NCI-H748 treated with DMSO at 0.1 percent for 48 hours (cell line): ENCODE measurements around the gene BRAF.
"Not testable (repeated sequence)": the region's sequence is repeated elsewhere in the genome, so short reads cannot be mapped to it uniquely, and the experiment has no call there.

ENCODE experiments used
- DNase-seq: peaks from one replicate; lab custom pipeline; 2025; lab: John Stamatoyannopoulos, UW

Gene BRAF

DNA sequence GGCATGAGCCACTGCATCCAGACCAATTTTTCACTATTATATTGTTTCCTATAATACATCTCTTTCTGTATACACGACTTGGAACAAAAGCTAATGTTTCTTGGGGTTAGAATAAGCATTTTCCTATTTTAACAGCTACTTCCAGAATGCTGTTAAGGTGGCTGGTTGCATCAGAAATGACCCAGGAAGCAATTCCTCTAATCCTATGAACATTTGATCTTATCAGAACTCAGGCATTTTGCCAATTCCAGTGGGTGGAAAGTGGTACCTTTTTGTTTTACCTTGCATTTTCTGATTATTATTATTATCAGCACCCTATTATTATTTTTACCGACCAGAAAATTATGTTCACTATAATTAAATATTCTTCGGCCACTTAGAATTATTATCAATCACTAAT is 154.9 kb downstream of the BRAF start:
- no peak for DNase-seq

DNA sequence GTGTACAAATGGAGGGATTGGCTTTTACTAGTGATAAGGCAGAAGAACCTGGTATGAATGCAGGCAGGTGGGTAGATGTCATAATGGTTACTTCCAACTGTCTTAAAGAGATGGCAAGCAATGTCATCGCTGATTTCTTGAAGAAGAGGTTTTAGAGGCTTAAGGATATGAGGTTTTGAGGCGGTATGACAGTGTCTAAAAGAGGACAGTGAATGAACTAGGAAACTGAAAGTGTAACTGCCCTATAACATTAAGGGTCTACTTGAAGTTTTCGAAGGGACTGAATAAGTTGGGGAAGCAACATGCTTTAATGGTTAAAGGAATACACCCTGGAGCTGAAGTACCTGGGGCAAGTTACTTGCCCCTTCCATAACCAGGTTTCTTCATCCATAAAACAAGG is 157.3 kb downstream of the BRAF start:
- DNase-seq = no peak

DNA sequence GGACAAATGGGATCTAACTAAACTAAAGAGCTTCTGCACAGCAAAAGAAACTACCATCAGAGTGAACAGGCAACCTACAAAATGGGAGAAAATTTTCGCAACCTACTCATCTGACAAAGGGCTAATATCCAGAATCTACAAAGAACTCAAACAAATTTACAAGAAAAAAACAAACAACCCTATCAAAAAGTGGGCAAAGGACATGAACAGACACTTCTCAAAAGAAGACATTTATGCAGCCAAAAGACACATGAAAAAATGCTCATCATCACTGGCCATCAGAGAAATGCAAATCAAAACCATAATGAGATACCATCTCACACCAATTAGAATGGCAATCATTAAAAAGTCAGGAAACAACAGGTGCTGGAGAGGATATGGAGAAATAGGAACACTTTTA is 159.3 kb downstream of the BRAF start:
- DNase-seq = not testable (repeated sequence)

DNA sequence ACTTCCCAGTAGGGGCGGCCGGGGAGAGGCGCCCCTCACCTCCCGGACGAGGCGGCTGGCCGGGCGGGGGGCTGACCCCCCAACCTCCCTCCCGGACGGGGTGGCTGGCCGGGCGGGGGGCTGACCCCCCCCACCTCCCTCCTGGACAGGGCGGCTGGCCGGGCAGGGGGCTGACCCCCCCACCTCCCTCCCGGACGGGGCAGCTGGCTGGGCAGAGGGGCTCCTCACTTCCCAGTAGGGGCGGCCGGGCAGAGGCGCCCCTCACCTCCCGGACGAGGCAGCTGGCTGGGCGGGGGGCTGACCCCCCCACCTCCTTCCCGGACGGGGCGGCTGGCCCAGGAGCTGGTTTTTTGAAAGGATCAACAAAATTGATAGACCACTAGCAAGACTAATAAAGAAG is 161.6 kb downstream of the BRAF start:
- not testable (repeated sequence) for DNase-seq

DNA sequence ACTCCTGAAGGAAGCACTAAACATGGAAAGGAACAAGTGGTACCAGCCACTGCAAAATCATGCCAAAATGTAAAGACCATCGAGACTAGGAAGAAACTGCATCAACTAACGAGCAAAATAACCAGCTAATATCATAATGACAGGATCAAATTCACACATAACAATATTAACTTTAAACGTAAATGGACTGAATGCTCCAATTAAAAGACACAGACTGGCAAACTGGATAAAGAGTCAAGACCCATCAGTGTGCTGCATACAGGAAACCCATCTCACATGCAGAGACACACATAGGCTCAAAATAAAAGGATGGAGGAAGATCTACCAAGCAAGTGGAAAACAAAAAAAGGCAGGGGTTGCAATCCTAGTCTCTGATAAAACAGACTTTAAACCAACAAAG is 163.4 kb downstream of the BRAF start:
- DNase-seq = not testable (repeated sequence)

DNA sequence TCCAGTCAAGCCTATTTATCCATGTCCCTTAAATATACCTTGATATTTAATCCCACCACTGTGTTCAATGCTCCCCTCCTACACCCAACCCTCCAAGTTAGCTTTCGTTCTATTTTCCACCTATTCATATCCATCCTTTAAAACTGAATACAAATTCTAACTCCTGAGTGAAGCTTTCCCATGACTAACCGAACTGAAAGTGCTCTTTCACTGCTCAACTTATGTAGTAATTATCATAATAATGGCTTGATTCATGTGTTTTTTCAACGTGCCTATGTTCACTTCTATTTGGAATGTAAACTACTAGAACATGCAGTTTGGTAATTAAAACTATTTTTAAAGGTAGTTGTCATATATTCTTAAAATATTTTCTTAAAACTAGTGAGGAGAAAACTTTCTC is 170.2 kb downstream of the BRAF start:
- DNase-seq = no peak

DNA sequence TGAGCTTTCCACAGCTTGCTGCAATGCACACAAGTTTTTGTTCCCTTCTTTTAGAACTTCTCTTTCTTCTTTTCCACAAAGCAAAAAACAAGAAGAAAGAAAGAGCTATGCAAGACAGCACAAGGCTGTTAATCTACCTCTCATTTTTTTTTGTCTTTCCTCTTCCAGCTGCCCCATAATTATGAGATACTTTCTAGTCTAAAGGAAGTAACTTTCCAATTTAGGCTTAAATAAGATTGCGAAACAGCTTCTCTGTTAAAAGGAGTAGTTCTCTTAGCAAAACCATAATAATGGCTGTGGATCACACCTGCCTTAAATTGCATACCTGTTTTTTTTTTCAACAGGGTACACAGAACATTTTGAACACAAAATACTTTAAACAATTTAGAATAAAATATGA is 172.2 kb downstream of the BRAF start:
- no peak for DNase-seq

DNA sequence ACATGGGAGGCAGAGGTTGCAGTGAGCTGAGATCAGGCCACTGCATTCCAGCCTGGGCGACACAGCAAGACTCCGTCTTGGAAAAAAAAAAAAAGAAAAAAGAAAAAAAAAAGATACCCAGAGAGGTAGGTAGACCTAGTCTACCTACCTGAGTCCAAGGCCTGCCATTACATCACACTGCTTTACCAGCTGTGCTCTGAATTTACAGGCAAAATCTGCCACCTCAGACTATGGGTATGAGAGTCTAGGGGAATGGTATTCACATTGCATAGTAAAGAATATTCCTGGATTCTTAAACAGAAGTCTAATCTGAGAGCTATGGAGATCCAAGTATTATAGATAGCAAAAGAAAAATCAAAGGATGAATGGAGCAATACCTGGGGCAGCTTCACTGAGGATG is 178.0 kb downstream of the BRAF start:
- no peak for DNase-seq

DNA sequence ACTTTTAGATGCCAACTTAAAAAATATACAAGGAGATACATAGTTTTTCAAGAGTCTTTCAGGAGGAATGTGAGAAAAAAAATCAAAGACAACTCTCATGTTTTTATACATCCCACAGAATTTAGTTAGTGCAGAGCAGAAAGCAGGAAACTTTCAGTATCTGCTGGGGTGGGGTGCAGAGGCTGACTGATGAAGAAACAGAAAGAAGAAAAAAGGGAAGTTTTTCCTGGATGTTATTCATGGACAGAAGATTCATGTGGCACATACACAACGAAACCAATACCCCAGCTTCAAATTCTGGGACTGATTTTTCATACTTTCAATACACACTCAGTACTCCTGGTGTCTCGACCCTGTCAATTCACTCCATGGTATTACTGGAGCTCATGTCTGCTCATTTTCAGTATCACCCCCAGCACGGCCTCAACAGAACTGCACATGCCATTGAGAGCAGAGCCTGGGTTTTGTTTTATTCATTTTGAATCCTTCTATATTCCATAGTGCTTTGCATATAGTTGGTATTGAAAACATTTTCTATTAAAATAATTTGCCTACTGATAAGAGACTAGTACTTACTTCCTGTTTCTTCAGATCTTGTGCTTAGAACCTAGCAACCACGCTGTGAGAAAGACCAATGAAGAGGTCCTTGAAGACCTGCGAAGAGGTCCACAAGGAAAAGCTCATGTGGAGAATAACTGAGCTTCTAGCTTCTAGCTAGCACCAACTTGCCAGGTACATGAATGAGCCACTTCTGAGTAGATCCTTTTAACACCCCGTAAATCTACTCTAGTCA is 179.3 kb downstream of the BRAF start:
- no peak for DNase-seq

DNA sequence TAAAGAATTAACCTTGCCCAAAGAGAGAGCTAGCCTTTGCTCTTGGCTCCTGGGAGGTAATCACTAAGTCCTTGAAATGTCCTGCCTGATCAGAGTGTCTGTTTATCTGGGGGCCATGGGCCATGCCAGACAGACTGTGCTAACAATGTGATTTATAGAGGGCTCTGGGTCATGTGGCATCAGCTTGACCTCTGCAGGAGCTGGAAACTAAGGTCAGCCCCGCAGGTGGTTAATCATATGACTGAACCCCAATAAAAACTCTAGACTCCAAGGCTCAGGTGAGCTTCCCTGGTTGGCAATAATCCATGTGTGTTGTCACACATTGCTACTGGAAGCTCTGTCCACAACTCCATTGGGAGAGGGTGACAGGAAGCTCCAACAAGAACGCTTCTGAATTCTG is 180.7 kb downstream of the BRAF start:
- no peak for DNase-seq

DNA sequence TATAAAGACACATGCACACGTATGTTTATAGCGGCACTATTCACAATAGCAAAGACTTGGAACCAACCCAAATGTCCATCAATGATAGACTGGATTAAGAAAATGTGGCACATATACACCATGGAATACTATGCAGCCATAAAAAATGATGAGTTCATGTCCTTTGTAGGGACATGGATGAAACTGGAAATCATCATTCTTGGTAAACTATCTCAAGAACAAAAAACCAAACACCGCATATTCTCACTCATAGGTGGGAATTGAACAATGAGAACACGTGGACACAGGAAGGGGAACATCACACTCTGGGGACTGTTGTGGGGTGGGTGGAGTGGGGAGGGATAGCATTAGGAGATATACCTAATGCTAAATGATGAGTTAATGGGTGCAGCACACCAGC is 181.5 kb downstream of the BRAF start:
- DNase-seq = not testable (repeated sequence)

DNA sequence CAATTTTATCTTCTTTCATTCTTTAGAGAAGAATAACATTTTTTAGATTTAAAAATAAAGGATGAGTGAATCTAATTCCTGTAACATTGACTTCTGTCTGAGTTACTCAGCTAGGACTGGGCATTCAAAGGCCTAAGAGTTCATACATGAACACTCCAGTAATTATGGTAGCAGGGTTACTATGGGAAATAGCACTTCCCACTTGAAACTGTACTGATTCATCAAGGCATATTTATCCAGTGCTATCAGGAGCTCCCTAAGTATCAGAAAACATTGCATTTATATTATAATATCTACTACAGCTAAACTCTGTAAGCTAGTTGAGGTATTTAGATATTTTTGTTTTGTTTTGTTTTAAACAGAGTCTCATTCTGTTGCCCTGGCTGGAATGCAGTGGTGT is 186.4 kb downstream of the BRAF start:
- no peak for DNase-seq

DNA sequence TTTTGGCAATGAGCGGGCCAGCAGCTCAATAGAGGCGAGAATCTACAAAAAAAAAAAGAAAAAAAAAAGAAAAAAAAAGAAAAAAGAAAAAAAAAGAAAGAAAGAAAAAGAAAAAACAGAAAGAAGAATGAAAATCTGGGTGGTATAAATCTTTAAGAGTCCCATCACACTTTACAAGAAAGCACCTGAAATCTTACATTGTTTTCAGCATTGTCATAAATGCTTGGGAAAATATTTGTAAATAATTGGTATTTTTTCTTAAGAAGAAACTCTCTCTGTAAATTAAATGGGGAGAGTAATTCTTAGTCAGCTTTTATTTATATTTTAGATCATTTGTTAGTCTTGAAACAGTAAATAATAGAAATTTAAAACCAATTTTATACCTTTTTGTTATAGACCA is 190.0 kb downstream of the BRAF start:
- no peak for DNase-seq

DNA sequence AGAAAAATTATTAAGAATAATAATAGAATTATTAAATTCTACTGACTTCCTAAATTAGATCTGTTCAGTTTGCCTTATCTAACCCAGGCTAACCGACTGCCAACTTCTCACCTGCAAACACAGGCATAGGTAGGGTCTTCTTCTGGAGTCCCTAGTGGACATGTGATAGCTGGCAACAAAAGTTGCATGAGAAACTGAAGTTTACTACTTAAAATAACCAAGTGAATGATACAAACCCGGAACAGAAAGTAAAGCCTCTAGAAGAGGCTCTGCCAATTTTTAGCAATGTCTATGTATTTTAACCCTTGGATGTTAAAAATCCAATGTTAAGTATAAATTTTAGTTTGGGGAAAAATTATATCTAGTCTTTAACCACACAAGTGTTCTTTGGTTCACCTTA is 190.6 kb downstream of the BRAF start:
- no peak for DNase-seq

DNA sequence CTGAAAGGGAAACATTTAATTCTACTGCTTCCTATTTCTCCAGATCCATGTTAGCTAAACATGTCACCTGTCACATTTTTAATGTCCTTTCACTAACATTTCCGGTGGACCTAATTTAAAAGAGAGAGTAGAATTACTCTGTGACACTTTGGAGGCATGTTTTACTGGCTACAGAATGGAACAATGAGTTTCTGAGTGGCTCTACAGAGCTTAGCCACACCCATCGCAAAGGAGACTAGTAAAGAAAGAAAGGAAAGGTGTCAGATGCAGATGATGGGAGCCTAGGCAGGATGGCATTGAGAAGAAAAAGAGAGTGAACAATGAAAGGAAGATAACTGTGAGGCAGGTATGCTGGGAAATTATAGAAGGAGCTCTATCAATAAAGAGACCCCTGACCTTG is 192.3 kb downstream of the BRAF start:
- peak; percentile 40 for DNase-seq

DNA sequence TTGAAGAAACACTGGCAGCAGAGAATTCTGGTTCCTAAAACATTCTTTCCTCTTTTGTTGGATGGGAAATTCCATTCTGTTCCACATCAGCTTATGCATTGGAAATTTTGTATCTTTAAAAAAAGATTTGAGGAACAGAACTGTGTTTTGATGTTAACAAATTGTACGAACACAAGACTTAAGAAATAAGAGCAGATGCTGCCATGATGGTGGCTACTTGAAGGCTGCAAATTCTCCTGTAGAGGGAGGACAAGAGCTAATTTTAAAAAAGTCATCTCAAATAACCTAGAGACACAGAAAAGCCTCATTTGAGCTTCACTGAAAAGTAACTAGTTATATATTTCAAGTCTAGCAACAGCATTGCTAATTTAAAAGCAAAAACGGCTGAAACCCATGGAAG is 198.4 kb downstream of the BRAF start:
- DNase-seq = no peak

DNA sequence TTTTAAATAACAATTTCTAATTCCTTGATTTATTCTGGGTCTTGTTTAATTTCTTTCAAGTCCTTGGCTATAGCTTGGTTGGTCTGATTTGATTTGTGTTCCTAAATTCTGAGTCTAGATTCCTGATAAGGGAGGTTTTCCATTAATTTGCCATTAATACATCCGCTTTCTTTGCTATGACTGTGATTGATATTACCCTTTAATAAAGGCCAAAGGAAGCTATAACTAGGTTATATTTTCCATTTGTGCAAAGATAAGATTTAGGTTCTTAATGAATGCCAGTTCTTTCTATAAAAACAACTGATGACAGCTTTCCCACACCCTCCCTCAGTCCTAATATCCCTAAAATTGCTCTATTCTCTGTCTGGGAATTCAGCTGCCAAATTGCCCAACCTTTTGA is 200.0 kb downstream of the BRAF start:
- no peak for DNase-seq

DNA sequence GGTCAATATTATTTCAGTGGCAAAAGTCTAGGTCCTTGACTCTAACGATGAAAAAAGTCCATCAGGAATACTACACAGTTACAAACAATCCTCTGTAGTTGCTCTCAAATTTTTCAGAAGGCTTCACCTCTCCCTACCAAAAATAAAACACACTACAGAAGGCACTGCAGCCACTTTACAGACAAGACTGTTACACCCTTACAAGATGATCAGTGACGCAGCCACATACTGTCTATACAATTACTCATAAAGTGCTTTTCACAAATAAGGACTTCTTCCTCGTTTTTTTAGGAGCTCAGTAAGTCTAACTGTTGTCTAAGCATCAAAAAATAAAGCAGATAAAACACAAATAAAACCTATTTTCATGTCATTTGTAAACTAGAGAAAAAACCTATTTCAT is 201.2 kb downstream of the BRAF start:
- no peak for DNase-seq

DNA sequence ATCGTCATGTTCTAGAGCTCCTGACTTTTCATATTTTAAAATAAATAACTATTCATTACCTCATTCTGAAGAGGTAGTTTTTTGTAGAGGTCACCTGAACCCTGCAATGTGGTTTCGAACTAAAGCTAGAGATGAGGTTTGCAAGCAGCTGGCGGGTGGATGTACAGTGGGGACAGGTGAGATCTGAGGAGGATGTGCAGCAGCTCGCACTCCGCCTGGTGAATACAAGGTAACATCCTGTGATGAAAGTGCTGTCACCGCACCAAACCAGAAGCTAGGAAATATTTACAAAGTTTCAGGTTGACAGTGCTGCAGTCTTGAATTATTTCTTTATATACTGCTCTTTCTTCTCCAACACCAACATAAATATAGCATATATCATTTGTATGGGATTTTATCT is 201.7 kb downstream of the BRAF start:
- no peak for DNase-seq

DNA sequence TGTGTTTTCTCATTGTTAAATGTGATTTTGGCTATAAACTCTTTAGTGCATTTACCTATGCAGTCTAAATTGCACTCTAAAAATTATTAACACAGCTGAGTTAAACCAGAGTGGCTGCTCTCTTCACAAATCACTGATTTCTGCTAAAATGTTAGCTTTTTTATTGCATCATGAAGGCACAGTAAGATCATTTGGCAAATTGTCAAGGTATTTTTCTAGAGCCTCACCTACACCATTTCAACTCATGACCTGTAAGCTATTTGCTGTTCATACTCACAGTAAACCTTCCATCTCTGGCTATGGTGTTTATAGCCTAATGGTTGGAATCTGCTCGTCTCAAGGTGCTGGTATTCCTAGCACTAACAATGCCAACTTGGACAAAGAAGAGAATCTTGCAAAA is 202.5 kb downstream of the BRAF start:
- no peak for DNase-seq

DNA sequence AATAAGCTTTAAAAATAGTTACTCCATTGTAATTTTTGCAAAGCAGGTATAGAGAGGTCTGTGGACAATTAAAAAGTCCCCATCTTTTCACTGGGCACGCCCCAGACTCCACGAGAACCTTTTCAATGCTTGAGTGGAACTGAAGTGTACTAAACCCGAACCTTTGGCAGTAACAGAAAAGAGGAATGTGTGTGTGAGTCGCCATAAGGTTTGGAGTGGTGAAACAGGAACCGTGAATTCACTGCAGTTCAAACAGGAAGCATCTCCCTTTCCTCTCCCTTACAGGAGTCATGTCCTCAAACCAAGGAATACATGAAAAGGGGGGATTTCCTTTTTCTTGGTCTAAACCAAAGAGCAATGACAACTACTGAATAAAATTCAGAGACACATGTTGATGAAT is 205.0 kb downstream of the BRAF start:
- no peak for DNase-seq

DNA sequence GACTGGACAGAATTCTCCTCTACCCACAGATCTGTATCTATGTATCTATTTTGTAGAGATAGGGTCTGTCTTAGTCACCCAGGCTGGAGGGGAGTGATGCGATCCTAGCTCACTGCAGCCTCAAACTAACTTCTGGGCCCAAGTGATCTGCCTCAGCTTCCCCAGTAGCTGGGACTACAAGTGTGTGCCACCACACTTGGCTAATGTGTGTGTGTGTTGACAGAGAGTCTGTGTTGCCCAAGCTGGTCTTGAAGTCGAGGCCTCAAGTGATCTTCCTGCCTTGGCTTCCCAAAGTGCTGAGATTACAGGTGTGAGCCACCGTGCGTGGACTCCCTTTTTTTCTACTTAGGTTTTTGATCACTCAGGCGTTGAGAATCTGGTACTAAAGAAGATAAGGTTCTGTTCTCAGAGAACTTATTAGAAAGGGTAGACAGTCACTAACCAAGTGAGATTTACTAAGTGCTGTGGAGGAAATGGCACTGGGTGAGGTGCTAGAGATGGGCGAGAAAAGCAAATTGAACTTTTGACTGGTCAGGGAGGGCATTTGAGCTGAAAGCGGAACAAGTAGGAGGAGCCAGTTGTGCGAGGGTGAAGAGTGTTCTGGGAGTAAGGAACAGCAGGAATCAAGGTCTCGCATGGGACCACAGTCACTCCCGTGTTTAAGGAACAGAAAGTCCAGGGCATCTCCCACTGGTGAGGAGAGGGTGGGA is 210.2 kb downstream of the BRAF start:
- DNase-seq = no peak

DNA sequence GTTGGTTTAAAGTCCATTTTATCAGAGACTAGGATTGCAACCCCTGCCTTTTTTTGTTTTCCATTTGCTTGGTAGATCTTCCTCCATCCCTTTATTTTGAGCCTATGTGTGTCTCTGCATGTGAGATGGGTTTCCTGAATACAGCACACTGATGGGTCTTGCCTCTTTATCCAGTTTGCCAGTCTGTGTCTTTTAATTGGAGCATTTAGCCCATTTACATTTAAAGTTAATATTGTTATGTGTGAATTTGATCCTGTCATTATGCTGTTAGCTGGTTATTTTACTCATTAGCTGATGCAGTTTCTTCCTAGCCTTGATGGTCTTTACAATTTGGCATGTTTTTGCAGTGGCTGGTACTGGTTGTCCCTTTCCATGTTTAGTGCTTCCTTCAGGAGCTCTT is 212.3 kb downstream of the BRAF start:
- not testable (repeated sequence) for DNase-seq

DNA sequence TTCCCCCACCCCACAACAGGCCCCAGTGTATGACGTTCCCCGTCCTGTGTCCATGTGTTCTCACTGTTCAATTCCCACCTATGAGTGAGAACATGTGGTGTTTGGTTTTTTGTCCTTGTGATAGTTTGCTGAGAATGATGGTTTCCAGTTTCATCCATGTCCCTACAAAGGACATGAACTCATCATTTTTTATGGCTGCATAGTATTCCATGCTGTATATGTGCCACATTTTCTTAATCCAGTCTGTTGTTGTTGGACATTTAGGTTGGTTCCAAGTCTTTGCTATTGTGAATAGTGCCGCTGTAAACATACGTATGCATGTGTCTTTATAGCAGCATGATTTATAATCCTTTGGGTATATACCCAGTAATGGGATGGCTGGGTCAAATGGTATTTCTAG is 216.0 kb downstream of the BRAF start:
- not testable (repeated sequence) for DNase-seq
